HEK293T (cell line): Measurements from ENCODE around the gene RBM6.

Source experiments
- CTCF ChIA-PET: fragments of 350-600 bp; formaldehyde crosslinking; extraction: SDS; loops from one replicate; lab custom pipeline; 2021; ENCODE audit warnings: antibody characterized with exemption, inconsistent platforms; lab: Yijun Ruan, JAX
- POLR2A ChIA-PET: fragments of 350-600 bp; formaldehyde crosslinking; extraction: SDS; loops from one replicate; lab custom pipeline; 2020; ENCODE audit warnings: antibody characterized with exemption, inconsistent platforms; lab: Yijun Ruan, JAX
- DNase-seq: peaks from one replicate; pipeline ENCODE4 v3.0.0; 2012; ENCODE audit warnings: mixed read lengths; ENCODE audit errors: extremely low spot score
- ARNT ChIP-seq: fragments of 450-650 bp; IDR thresholded peaks from 2 replicates; pipeline ENCODE4 v1.6.1; 2017; ENCODE audit warnings: mild to moderate bottlenecking
- BHLHE40 ChIP-seq: fragments of 450-650 bp; IDR thresholded peaks from 2 replicates; pipeline ENCODE4 v1.6.1; 2016; ENCODE audit warnings: mild to moderate bottlenecking, moderate library complexity, borderline replicate concordance
- CTBP1 ChIP-seq: fragments of 450-650 bp; IDR thresholded peaks from 2 replicates; pipeline ENCODE4 v1.6.1; 2016; ENCODE audit warnings: borderline replicate concordance
- ELF4 ChIP-seq: fragments of 450-650 bp; IDR thresholded peaks from 2 replicates; pipeline ENCODE4 v1.6.1; 2017; ENCODE audit warnings: antibody characterized with exemption
- FOXA1 ChIP-seq: fragments of 450-650 bp; IDR thresholded peaks from 2 replicates; pipeline ENCODE4 v1.6.1; 2016; ENCODE audit warnings: mild to moderate bottlenecking
- FOXK2 ChIP-seq: fragments of 450-650 bp; IDR thresholded peaks from 2 replicates; pipeline ENCODE4 v1.6.1; 2016; ENCODE audit warnings: mild to moderate bottlenecking
- FOXM1 ChIP-seq: fragments of 450-650 bp; IDR thresholded peaks from 2 replicates; pipeline ENCODE4 v1.6.1; 2017; ENCODE audit warnings: mild to moderate bottlenecking, borderline replicate concordance
- HDGF ChIP-seq: fragments of 450-650 bp; IDR thresholded peaks from 2 replicates; pipeline ENCODE4 v1.6.1; 2017; ENCODE audit warnings: antibody characterized with exemption, borderline replicate concordance
- L3MBTL2 ChIP-seq: fragments of 450-650 bp; conservative IDR thresholded peaks from 2 replicates; pipeline ENCODE4 v1.6.1; 2016; ENCODE audit warnings: mild to moderate bottlenecking
- LEF1 ChIP-seq: fragments of 450-650 bp; IDR thresholded peaks from 2 replicates; pipeline ENCODE4 v1.6.1; 2017; ENCODE audit warnings: mild to moderate bottlenecking, borderline replicate concordance
- NFRKB ChIP-seq: fragments of 450-650 bp; IDR thresholded peaks from 2 replicates; pipeline ENCODE4 v1.6.1; 2016; ENCODE audit warnings: mild to moderate bottlenecking, moderate library complexity
- SP1 ChIP-seq: fragments of 450-650 bp; IDR thresholded peaks from 2 replicates; pipeline ENCODE4 v1.6.1; 2017
- SUZ12 ChIP-seq: fragments of 450-650 bp; IDR thresholded peaks from 2 replicates; pipeline ENCODE4 v1.6.1; 2016; ENCODE audit warnings: mild to moderate bottlenecking
- TARDBP ChIP-seq: fragments of 450-650 bp; IDR thresholded peaks from 2 replicates; pipeline ENCODE4 v1.6.1; 2016
- ZNF384 ChIP-seq: fragments of 450-650 bp; IDR thresholded peaks from 2 replicates; pipeline ENCODE4 v1.6.1; 2016
- TF ChIP-seq, protein P1 (sequence below): fragments of 450-650 bp; IDR thresholded peaks from 2 replicates; pipeline ENCODE4 v1.6.1; 2016

RBM6 gene

DNA sequence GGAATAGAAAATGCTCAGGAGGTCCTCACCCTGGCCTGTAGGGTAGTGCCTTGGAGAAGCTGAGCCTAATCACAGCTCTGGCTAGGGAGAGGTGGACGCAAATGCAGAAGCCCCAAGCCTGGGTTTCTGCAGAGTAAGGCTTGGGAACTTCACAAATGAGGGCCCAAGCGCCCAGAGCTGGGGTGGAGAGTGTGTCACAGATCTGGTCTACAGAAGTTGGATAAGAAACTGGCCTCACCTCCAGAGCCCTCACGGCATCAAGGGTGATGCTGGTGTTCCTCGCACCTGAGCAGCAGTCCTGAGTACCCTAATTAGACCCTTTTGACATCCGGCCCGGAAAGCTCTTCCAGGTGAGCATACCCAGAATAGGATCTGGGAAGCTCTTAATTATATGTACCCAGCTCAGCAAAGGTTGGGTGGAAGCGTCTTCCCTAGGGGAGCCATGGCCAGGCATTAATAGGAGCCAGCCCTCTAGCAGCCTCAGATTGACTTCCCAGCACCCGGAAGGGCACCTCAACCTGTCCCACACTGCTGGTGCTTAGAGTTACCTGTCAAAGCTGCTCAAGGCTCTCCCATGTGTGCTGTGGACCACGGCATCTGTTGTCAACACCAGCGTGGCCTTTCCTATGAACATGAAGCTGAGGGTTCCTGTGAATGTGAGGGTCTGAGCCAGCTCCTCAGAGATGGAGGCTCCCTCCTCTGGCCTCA is 180.6 kb downstream of the RBM6 start:
- no peak for DNase-seq
- ChIA-PET POLR2A (interaction anchor here (0.7 to 1.0 kb wide), 3 partner anchors 11 to 69 kb away, joined by 3 read pairs; no protein-coding TSS in a partner anchor), CTCF (interaction anchor here (0.9 to 1.9 kb wide), 6 partner anchors 8 to 76 kb away, joined by 3 to 11 read pairs (median 4); partner anchors contain the start of gene GNAT1)
- TF ChIP-seq FOXM1 (no peak), TARDBP (no peak), LEF1 (no peak)

DNA sequence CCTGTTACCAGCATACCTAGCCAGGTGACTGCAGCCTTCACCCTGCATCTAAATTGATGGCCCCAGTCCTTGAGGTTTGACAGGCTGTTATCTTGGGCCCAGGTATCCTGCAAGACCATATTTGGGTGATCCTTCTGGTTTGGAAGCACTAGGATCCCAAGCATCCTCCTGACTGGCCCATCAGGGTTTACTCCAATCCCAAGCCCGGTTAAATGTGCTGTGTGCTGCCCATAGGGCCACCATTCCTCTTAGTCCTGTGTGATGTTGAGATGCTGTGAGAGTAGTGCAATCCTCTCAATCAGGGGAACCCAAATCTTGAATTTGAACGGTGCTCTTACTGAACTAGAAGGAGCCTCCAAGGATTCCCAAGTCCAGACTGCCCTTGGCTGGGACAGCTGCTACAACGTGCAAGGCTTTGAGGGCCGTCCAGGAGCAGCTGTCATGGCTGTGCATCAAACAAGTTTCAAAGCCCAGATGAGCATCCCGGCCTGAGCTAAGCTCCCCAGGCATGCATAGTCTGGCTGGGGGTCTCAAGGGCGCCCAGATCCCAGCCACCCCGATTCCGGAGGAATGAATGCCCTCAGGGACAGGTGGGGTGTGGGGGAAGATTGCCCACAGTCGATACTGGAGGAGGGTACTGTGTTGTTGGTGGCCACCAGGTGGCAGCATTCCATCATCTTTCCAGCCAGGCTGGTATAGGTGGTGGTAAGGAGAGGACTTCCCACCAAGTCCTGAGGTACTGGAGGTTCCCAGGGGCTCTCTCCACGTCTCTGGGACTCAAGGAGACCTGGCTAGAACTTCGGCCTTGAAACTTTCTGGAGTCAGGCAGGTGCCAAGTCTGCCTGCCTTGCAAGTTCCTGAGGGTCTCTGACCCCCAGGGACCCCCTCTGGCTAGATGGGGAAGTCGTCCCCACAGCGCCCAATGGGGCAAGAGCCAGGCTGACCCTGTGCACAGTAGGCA is 181.4 kb downstream of the RBM6 start:
- TF ChIP-seq SP1 (no peak), FOXM1 (no peak)
- ChIA-PET POLR2A (interaction anchor here (0.7 to 1.8 kb wide), 4 partner anchors 32 to 68 kb away, joined by 3 to 8 read pairs (median 3); no protein-coding TSS in a partner anchor), CTCF (interaction anchor here (0.8 to 1.9 kb wide), 7 partner anchors 9 to 75 kb away, joined by 3 to 11 read pairs (median 4); partner anchors contain the start of gene GNAT1)
- DNase-seq = peak; percentile 88

DNA sequence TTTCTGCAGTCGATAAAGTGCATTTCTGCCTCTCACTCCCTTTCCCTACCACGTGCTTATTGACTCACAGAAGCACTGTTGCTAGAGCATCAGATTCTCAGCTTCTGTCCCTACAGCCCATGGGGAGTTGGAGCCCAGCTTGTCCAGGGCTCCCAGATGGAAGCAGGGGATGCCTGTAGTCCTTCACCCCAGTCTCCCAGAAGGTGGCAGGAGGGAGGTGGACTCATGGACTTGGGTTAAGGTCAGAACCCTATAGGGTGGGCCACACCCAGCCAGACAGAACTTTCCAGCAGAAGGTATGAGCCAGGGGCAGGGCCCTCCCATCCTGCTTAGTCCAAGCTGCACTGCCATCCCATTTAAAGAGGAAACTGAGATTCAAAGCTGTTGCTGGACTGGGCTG is 182.1 kb downstream of the RBM6 start:
- DNase-seq = no peak
- no peak for TF ChIP-seq FOXK2
- TF ChIP-seq, protein P1, sequence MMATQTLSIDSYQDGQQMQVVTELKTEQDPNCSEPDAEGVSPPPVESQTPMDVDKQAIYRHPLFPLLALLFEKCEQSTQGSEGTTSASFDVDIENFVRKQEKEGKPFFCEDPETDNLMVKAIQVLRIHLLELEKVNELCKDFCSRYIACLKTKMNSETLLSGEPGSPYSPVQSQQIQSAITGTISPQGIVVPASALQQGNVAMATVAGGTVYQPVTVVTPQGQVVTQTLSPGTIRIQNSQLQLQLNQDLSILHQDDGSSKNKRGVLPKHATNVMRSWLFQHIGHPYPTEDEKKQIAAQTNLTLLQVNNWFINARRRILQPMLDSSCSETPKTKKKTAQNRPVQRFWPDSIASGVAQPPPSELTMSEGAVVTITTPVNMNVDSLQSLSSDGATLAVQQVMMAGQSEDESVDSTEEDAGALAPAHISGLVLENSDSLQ = no peak
- no peak for TF ChIP-seq NFRKB
- no peak for TF ChIP-seq CTBP1
- no peak for TF ChIP-seq FOXM1
- no peak for TF ChIP-seq LEF1
- TF ChIP-seq ZNF384 = no peak
- no peak for TF ChIP-seq ELF4
- TF ChIP-seq HDGF = no peak
- TF ChIP-seq ARNT = no peak
- no peak for TF ChIP-seq FOXA1
- no peak for TF ChIP-seq BHLHE40
- no peak for TF ChIP-seq SUZ12
- no peak for TF ChIP-seq TARDBP
- no peak for TF ChIP-seq L3MBTL2
- no peak for TF ChIP-seq SP1
- ChIA-PET CTCF (interaction anchor here (1.0 to 1.7 kb wide), 3 partner anchors 14 to 72 kb away, joined by 3 to 9 read pairs (median 4); no protein-coding TSS in a partner anchor), POLR2A (interaction anchor here (1.0 to 1.8 kb wide), 3 partner anchors 26 to 48 kb away, joined by 3 to 8 read pairs (median 3); no protein-coding TSS in a partner anchor)

DNA sequence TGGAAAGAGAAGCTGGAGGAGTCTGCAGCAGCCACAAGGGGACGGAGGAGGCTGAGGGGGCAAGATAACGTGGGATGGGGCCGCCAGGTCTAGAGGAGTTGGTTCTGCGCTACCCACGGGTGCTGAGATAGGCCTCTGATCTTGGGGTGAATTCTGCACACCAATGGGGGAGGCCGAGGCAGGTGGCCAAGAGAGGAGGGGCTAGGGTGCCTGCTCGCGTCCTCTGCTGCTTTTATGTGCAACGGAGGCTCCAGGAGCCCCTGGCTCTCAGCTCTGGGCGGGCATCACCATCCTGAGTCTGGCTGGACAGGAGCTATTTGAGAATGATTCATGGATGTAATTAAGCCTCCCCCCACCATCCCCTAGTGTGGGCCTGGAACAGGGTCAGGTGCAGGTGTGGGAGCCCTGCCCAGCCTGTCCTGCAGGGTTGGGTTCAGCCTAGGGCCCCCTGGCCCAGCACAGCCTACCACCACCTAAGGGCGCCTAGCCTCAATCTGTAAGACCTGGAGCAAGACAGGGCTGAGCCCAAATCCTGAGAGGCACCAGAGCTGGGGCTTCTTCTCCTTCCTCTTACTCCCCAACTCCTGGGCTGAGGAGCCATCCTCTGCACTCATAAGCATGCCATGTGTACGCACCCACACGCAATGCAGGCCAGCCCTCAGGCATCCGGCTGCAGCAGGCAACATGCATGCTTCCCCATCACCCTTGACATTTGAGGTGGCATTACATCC is 182.9 kb downstream of the RBM6 start:
- TF ChIP-seq CTBP1 = no peak
- TF ChIP-seq TARDBP = no peak
- no peak for TF ChIP-seq BHLHE40
- no peak for TF ChIP-seq NFRKB
- no peak for TF ChIP-seq ZNF384
- no peak for TF ChIP-seq FOXA1
- TF ChIP-seq, protein P1 = no peak
- no peak for TF ChIP-seq FOXM1
- no peak for TF ChIP-seq HDGF
- no peak for TF ChIP-seq SP1
- no peak for TF ChIP-seq FOXK2
- TF ChIP-seq ELF4 = no peak
- no peak for TF ChIP-seq LEF1
- no peak for TF ChIP-seq ARNT
- TF ChIP-seq L3MBTL2 = no peak
- TF ChIP-seq SUZ12 = no peak
- no peak for DNase-seq
- CTCF ChIA-PET = interaction anchor here (0.6 to 1.7 kb wide), 8 partner anchors 9 to 98 kb away, joined by 3 to 9 read pairs (median 4); no protein-coding TSS in a partner anchor
- POLR2A ChIA-PET = interaction anchor here (0.9 to 1.8 kb wide), 4 partner anchors 25 to 47 kb away, joined by 3 to 8 read pairs (median 3); no protein-coding TSS in a partner anchor

DNA sequence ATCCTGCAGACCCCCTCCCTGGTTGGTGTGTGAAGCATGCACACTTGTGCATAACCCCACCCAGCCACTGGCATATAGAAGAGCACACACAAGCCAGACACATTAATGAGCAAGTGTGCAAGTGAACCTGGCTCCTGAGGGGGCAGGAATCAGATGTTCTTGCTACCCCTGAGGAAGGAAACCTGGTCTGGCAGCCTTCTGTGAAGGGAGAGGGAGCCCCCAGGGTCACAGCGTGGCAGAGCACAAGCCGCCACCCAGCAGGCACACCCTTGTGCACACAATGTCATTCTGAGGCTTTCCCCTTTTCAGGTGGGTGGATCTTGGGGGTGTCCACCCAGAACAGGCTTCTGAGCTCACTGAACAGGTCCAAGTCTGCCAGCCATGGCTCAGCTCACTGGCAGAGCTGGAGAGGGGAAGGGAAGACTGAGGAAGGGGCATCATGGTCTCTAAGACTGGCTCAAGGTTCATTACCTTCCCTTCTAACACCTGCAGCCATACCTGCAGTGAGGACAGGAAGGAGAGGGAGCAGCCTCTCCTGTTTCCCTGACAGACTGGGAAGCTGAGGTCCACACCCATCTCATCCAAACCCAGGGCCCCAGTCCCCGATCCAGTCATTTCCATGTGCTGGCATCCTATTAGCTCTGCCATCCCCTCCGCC is 183.6 kb downstream of the RBM6 start:
- ChIA-PET CTCF (interaction anchor here (0.6 to 1.7 kb wide), 5 partner anchors 8 to 69 kb away, joined by 3 to 4 read pairs (median 4); no protein-coding TSS in a partner anchor), POLR2A (interaction anchor here (0.9 to 1.0 kb wide), 2 partner anchors 24 to 33 kb away, joined by 3 read pairs; no protein-coding TSS in a partner anchor)
- TF ChIP-seq FOXM1 = no peak
- TF ChIP-seq, protein P1 = no peak
- no peak for TF ChIP-seq LEF1
- no peak for TF ChIP-seq FOXK2
- TF ChIP-seq ELF4 = no peak
- TF ChIP-seq BHLHE40 = no peak
- TF ChIP-seq ARNT = no peak
- no peak for TF ChIP-seq ZNF384
- no peak for TF ChIP-seq NFRKB
- TF ChIP-seq FOXA1 = no peak
- DNase-seq = no peak
